ENCODE data around the gene UTP15. TPM values are rescaled to one million over a fixed set of nuclear protein-coding genes. Genes with fewer than 3 reads are reported as not detected.

The UTP15 gene
- polyA plus RNA-seq, 1 of the 3 experiments (the other 2 are of a cell fraction), result 10.2 TPM

GRCh38 chr5:73603998-73604397 lies 38.5 kb downstream of the UTP15 start:
- TF ChIP-seq IRF3 (IDR thresholded peaks at IDR 0.05; ENCODE audit: low read depth, low read length), result no peak
- Histone ChIP-seq H3K27me3 (ENCODE audit: insufficient read depth) (no peaks in the 10 kb centered on the region), H3K4me1 (ENCODE audit: control insufficient read depth in 1 of 2, insufficient read depth in 2 of 2, low read depth in 1 of 2, low read length in 1 of 2) (no peaks in the 10 kb centered on the region; a peak in 1 of 4 replicates), H3K9ac (no peak overlapping the region), H3K4me3 (ENCODE audit: low read depth in 2 of 2, low read length in 1 of 2) (no peak overlapping the region), H4K20me1 (ENCODE audit: insufficient read depth) (no peaks in the 10 kb centered on the region), H3F3A (replicated peaks; ENCODE audit: insufficient read depth) (peaks cover 4% of the 10 kb centered on the region), H3K9me3 (no peaks in the 10 kb centered on the region), H3K9me2 (no peaks in the 10 kb centered on the region), H3K4me2 (no peak overlapping the region), H3K79me2 (ENCODE audit: insufficient read depth) (no peaks in the 10 kb centered on the region), H2AFZ (ENCODE audit: low read depth) (no peak overlapping the region), H3K27ac (ENCODE audit: low read depth in 2 of 2, low read length in 1 of 2) (no peak overlapping the region), H3K36me3 (replicated peaks in 1 of 2; ENCODE audit: control insufficient read depth in 1 of 2, insufficient read depth in 2 of 2, low read length in 1 of 2) (no peaks in the 10 kb centered on the region)
- no peak for DNase-seq
- WGBS (ENCODE audit: low lambda C conversion rate), result 94% methylated on average over 5 of the region's 5 CpGs
- CTCF ChIA-PET, result interaction anchor here (0.6 to 3.6 kb wide), 4 partner anchors 13 to 188 kb away, joined by 3 to 13 read pairs (median 4); no protein-coding TSS in a partner anchor
- POLR2A ChIA-PET, result no interaction called here

- Histone ChIP-seq H3K9me2 (no peaks in the 10 kb centered on the region), H3K4me3 (ENCODE audit: low read depth in 2 of 2, low read length in 1 of 2) (no peak overlapping the region), H3K4me2 (no peak overlapping the region), H3K9ac (no peak overlapping the region), H3F3A (replicated peaks; ENCODE audit: insufficient read depth) (peaks cover 4% of the 10 kb centered on the region), H3K79me2 (ENCODE audit: insufficient read depth) (no peaks in the 10 kb centered on the region), H2AFZ (ENCODE audit: low read depth) (no peak overlapping the region), H3K36me3 (replicated peaks in 1 of 2; ENCODE audit: control insufficient read depth in 1 of 2, insufficient read depth in 2 of 2, low read length in 1 of 2) (no peaks in the 10 kb centered on the region), H3K9me3 (no peaks in the 10 kb centered on the region), H3K27me3 (ENCODE audit: insufficient read depth) (no peaks in the 10 kb centered on the region), H3K4me1 (ENCODE audit: control insufficient read depth in 1 of 2, insufficient read depth in 2 of 2, low read depth in 1 of 2, low read length in 1 of 2) (no peaks in the 10 kb centered on the region; a peak in 1 of 4 replicates), H3K27ac (ENCODE audit: low read depth in 2 of 2, low read length in 1 of 2) (no peak overlapping the region), H4K20me1 (ENCODE audit: insufficient read depth) (no peaks in the 10 kb centered on the region)
- ChIA-PET CTCF (interaction anchor here (1.0 to 3.6 kb wide), 2 partner anchors 14 to 186 kb away, joined by 3 to 13 read pairs; no protein-coding TSS in a partner anchor), POLR2A (no interaction called here)
- WGBS (ENCODE audit: low lambda C conversion rate), result 61% methylated on average over 8 of the region's 8 CpGs
- TF ChIP-seq MEF2A (IDR thresholded peaks at IDR 0.05; ENCODE audit: borderline replicate concordance, low read depth) (no peak), RAD21 (IDR thresholded peaks at IDR 0.05; ENCODE audit: low read length) (no peak), PBX3 (IDR thresholded peaks at IDR 0.05) (peak; percentile 35; the same call in 1 of the 2 replicates), FOSL2 (IDR thresholded peaks at IDR 0.05; ENCODE audit: borderline replicate concordance, low read depth) (no peak), USF1 (IDR thresholded peaks at IDR 0.05; ENCODE audit: borderline replicate concordance, low read depth) (no peak), REST (IDR thresholded peaks at IDR 0.05; ENCODE audit: low read depth, low read length) (no peak), MAX (IDR thresholded peaks at IDR 0.05; ENCODE audit: low read depth) (no peak), FOXJ3 (CRISPR knock-in tag; IDR thresholded peaks at IDR 0.05) (no peak), NFIC (IDR thresholded peaks at IDR 0.05; ENCODE audit: borderline replicate concordance) (no peak), JUND (IDR thresholded peaks at IDR 0.05) (0 out of 2 replicates have a peak, but pooled peaks have one; percentile 25), NRF1 (IDR thresholded peaks at IDR 0.05; ENCODE audit: low read depth, low read length) (no peak), EZH2phosphoT487 (IDR thresholded peaks at IDR 0.05; ENCODE audit: borderline replicate concordance, low read depth) (no peak), RCOR1 (IDR thresholded peaks at IDR 0.05; ENCODE audit: low read length) (no peak), TCF12 (IDR thresholded peaks at IDR 0.05) (peak; percentile 14; the same call in 1 of the 2 replicates), ELF1 (IDR thresholded peaks at IDR 0.05) (no peak), RFX5 (IDR thresholded peaks at IDR 0.05; ENCODE audit: low read length) (no peak), SMC3 (IDR thresholded peaks at IDR 0.05; ENCODE audit: low read depth, low read length) (no peak)
- DNase-seq, result no peak
Measured at GRCh38 chr5:73605223-73606087, 39.9 kb downstream of the UTP15 start.
